LNCAP (cell line): ENCODE measurements around the gene NUP214.

Experiments
- CTCF ChIP-seq: fragments of 450-650 bp; IDR thresholded peaks from 2 replicates; pipeline ENCODE4 v1.5.1; 2017; ENCODE audit warnings: mild to moderate bottlenecking

NUP214 gene

GRCh38 chr9:131274674-131275331 is 149.4 kb downstream of the NUP214 start:
- no peak for TF ChIP-seq CTCF

GRCh38 chr9:131275332-131276093 is 150.1 kb downstream of the NUP214 start:
- no peak for TF ChIP-seq CTCF

- no peak for TF ChIP-seq CTCF
Measured at GRCh38 chr9:131276094-131276888, 150.9 kb downstream of the NUP214 start, which contains the start of gene FAM78A. Gene FAM78A, minus strand, starts transcription at chr9:131276510. Its CDS starts 331 bp downstream, at chr9:131276179.

- TF ChIP-seq CTCF, result no peak
Measured at GRCh38 chr9:131276891-131277286, 151.5 kb downstream of the NUP214 start.

- peak; percentile 9; the same call in 1 of the 2 replicates for TF ChIP-seq CTCF
Measured at GRCh38 chr9:131277287-131277909, 152.0 kb downstream of the NUP214 start.

GRCh38 chr9:131277910-131278701 is 152.7 kb downstream of the NUP214 start:
- TF ChIP-seq CTCF, result no peak
